ENCODE results near the gene GLRA1.

The GLRA1 gene

GRCh38 chr5:151956725-151957124, 32.1 kb upstream of the GLRA1 start:
- DNase-seq (ENCODE audit: low read depth) = no peak
- TF ChIP-seq CTCF (IDR thresholded peaks at IDR 0.05; ENCODE audit: low read length, missing control alignments) = no peak
- no peak overlapping the region for H3K4me3 ChIP-seq (replicated peaks; ENCODE audit: low read depth, low read length)

GRCh38 chr5:151954255-151954654, 29.6 kb upstream of the GLRA1 start:
- H3K4me3 ChIP-seq (replicated peaks; ENCODE audit: low read depth, low read length) = no peak overlapping the region
- no peak for TF ChIP-seq CTCF (IDR thresholded peaks at IDR 0.05; ENCODE audit: low read length, missing control alignments)
- no peak for DNase-seq (ENCODE audit: low read depth)

- TF ChIP-seq CTCF (IDR thresholded peaks at IDR 0.05; ENCODE audit: low read length, missing control alignments) = no peak
- H3K4me3 ChIP-seq (replicated peaks; ENCODE audit: low read depth, low read length) = no peak overlapping the region
- no peak for DNase-seq (ENCODE audit: low read depth)
These were observed 29.2 kb upstream of the GLRA1 start for GRCh38 chr5:151953833-151954232.

- no peak for DNase-seq (ENCODE audit: low read depth)
- no peak overlapping the region for H3K4me3 ChIP-seq (replicated peaks; ENCODE audit: low read depth, low read length)
- no peak for TF ChIP-seq CTCF (IDR thresholded peaks at IDR 0.05; ENCODE audit: low read length, missing control alignments)
These were observed 27.6 kb upstream of the GLRA1 start for GRCh38 chr5:151952238-151952637.

- no peak overlapping the region for H3K4me3 ChIP-seq (replicated peaks; ENCODE audit: low read depth, low read length)
- TF ChIP-seq CTCF (IDR thresholded peaks at IDR 0.05; ENCODE audit: low read length, missing control alignments) = no peak
- DNase-seq (ENCODE audit: low read depth) = no peak
These were observed 26.1 kb upstream of the GLRA1 start for GRCh38 chr5:151950706-151951105.

GRCh38 chr5:151949701-151950308, 25.2 kb upstream of the GLRA1 start:
- no peak for DNase-seq (ENCODE audit: low read depth)
- no peak overlapping the region for H3K4me3 ChIP-seq (replicated peaks; ENCODE audit: low read depth, low read length)
- no peak for TF ChIP-seq CTCF (IDR thresholded peaks at IDR 0.05; ENCODE audit: low read length, missing control alignments)

GRCh38 chr5:151949113-151949512, 24.5 kb upstream of the GLRA1 start:
- no peak for TF ChIP-seq CTCF (IDR thresholded peaks at IDR 0.05; ENCODE audit: low read length, missing control alignments)
- no peak overlapping the region for H3K4me3 ChIP-seq (replicated peaks; ENCODE audit: low read depth, low read length)
- DNase-seq (ENCODE audit: low read depth) = no peak

Data from fibroblast of pulmonary artery (primary cell).